ENCODE measurements around the gene DDAH2.

The DDAH2 gene

GRCh38 chr6:31730631-31731086, 1.6 kb upstream of the DDAH2 start:
- DNase-seq: no peak

DNA sequence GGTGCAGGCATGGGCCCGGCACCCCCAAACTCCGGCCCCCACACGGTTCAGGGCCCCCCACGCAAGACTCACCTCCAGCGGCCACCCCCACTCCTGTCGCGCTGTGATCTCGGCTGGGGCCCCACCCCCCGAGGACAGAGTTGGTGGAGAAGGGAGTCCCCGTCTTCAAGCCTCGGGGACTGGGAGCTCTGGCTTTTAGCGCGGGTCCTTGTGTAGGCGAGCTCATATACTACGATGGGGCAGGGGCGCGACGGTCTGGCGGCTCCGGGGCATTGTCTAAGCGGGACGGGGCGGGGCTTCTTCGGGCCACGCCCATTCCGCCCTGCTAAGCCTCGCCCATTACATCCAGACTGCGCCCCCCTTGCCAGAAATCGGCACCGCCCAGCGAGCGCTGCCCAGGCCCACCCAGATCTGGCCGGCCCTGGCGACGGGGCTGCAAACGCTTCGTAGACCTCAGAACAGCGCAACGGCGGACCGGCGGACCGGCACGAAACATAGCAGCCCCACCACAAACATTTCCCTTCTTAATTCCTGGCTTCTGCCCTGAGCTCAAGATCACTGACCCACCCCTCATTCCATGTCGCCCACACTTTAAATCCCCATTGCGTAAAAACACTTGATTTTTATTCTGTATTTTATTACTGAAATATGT, 1.0 kb upstream of the DDAH2 start:
- DNase-seq: peak; percentile 79 to 86

DNA sequence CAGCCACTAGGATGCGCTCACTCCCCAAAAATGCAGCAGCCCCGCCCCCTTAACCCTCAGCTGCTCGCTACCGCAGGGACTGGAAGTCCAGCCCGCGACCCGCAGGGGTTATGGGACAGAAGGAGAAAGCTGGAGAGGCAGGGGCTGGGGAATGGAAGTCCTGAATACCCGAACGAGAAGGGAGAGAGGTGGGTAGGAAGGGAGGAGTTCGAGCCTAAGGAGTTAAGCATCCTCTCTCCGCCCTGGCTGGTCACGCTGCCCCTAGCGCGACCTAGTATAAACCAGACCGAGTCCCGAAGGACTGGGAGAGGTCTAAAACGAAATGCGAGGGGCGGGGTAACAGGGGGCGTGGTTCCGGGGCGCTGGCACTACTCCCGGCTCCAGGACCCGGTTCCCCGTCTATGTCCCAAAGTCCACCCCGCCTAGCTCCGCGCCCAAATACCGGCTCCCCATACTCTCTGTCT, 448 bp upstream of the DDAH2 start:
- peak; percentile 84 to 93 for DNase-seq

- no peak for DNase-seq
Observed at GRCh38 chr6:31727717-31728671, 1.1 kb downstream of the DDAH2 start.

DNA sequence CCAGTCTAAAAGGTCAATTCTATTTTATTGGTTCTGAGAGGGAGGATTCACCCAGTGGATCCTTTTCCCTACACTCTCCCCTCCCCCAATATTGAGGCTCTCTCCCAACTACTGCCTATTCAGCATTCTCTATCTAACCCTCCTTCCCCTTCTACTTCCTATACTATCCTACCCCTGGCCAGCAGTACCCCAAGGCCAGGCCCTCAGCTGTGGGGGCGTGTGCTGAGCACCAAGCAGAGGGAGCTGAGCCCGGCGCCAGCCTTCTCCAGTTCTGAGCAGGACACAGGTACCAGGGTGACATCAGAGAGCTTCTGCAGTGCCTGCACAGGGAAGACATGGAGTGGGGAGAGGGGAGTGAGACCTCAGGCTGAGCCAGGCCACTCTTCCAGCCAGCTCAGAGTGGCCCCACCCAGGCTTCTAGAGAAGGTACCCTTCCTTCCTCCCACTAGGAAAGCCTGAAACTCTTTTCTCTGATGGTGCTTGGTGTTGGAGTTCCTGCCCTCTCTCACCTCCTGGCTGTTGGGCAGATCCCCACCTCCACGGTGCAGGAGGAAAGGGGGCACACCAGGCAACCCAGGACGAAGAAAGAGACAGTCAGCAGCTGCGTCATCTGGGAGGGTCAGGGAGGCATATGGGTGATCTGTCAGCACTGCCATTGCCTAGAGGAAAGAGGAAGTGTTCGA, 1.9 kb downstream of the DDAH2 start:
- DNase-seq: no peak

- no peak for DNase-seq
Observed at GRCh38 chr6:31725502-31726350, 3.4 kb downstream of the DDAH2 start.

GRCh38 chr6:31723980-31724691, 5.0 kb downstream of the DDAH2 start:
- DNase-seq: no peak

DNA sequence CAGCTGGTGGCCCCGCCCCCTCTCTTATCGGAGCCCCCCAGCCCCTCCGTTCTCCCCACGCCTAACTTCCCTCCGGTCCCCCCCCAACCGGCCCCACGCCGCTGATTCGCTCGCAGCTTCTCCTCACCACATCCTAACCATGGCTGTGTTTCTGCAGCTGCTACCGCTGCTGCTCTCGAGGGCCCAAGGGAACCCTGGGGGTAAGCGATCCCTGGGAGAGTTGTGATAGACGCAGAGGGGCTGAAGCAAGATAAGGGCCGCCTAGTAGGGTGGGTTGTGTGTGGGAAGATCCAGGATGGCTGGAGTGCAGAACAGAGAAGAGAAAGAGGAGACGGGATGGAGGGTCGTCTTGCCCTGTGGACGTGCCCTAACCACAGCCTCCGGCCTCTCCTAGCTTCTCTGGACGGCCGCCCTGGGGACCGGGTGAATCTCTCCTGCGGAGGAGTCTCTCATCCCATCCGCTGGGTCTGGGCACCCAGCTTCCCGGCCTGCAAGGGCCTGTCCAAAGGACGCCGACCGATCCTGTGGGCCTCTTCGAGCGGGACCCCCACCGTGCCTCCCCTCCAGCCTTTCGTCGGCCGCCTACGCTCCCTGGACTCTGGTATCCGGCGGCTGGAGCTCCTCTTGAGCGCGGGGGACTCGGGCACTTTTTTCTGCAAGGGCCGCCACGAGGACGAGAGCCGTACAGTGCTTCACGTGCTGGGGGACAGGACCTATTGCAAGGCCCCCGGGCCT, 5.7 kb downstream of the DDAH2 start, which contains the start of gene MPIG6B:
TSS of gene MPIG6B (plus strand) at position 129 of the 735 bp plus-strand sequence. CDS start at position 140, 11 bp downstream.
- DNase-seq: no peak

- no peak for DNase-seq
Observed at GRCh38 chr6:31722173-31722572, 6.9 kb downstream of the DDAH2 start.

- DNase-seq: no peak
Observed at GRCh38 chr6:31721351-31722020, 7.6 kb downstream of the DDAH2 start, which contains the start of gene LY6G6C. TSS of gene LY6G6C (minus strand) at chr6:31721746. CDS start at chr6:31721679, 67 bp downstream.

DNA sequence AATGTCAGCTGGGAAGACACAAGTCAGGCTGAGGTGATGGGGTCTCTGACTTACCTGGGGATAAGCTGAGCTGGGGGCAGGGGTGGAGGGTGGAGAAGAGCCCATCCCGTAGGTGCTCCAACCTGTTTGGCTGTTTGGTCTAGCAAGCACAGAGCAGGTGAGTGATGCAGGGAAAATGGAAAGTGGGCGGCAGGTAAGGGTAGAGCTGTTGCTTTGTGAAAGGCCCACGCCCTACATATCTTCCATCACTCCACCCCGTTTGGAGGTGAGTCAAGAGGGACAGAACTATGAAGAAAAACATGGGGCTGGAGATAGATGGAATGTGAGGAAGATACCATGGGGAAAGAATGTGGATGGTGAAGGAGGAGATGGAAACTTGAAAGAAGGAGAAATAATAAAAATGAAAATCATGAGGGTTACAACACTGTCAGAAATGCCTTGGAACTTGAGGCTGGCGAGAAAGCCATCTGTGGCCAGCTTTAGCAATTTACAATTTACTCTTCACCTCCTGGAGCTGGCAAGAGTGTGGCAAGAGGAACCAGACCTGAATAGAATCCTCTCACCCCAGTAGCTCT, 8.8 kb downstream of the DDAH2 start:
- no peak for DNase-seq

- no peak for DNase-seq
Observed at GRCh38 chr6:31719001-31719400, 10.1 kb downstream of the DDAH2 start.

DNA sequence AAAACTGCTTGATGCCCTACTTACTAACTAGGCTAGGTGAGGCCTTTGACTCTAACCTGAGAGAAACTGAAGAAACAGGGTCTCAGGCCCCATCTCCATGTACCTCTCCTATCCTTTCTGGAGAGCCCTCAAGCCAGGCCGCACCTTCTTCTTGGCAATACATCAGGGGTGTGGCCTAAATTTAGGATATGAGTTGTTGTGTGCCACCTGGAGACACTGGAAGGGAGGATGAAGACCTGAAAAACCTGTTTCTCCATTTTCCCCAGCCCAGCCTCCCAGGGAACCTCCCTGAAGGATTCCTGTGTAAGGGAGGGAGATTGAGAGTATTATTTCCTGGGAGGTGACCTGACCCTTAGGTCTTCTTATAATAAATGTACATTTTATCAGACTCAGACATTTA, 10.8 kb downstream of the DDAH2 start:
- DNase-seq: no peak

DNA sequence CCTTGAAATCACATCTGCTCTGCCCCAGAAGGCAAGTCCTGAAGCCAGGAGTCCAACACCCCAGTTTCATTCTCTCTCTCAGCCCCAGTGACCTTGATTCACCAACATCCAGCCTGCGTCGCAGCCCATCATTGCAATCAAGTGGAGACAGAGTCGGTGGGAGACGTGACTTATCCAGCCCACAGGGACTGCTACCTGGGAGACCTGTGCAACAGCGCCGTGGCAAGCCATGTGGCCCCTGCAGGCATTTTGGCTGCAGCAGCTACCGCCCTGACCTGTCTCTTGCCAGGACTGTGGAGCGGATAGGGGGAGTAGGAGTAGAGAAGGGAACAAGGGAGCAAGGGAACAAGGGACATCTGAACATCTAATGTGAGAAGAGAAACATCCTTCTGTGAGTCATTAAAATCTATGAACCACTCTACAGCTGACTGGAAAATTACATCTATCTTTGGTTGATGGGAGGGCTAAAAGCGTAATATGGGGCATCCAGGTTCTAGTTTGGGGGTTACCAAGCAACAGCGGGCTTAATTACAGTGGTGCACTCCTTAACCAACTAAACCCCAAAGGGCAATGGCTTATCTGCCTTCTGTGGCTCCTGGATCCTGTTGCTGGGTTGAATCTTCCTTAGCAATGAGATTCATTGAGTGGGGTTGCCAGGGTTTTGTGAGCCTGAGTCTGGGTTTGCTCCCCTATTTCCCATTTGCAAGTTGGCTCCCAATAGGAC, 11.4 kb downstream of the DDAH2 start:
- no peak for DNase-seq

DNA sequence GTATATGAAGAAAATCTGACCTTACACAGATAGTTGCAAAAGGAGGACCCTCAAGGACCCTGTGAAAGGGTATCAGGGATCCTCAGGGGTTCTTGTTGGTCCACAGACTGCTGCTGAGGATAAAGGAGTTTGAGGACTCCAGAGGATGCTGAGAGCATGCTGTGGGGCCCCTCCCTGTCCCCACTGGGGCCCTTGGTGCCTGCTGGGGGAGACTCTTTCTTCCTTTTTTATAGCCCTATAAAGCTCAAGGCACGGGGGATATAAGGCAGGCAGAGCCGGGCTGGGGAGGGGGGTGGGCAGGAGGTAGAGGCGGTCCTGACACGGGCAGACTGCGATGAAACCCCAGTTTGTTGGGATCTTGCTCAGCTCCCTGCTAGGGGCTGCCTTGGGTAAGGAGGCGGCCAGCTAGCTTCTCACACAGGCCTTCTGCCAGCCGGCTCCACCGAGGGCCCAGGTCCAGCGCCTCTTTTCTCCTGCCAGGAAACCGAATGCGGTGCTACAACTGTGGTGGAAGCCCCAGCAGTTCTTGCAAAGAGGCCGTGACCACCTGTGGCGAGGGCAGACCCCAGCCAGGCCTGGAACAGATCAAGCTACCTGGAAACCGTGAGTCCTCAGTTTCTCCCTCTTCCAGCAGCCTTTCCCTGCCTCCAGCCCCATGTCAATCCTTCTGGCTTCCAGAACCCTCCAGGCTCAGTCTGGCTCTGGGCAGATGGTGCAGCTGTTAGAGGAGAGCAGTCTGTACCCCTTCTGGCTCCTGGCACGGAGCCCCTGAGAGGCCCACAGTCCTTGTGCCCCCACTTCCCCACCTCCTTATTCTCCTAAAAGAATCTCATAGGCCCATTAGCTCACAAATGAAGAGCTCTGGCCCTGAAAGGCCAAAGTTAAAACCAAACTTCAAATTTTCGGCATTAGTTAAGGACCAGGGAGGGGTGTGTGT, 13.8 kb downstream of the DDAH2 start, which contains the start of gene LY6G6D:
TSS of gene LY6G6D (plus strand) at position 327 of the 937 bp plus-strand sequence. CDS start at position 335, 8 bp downstream.
- no peak for DNase-seq

- no peak for DNase-seq
Observed at GRCh38 chr6:31713991-31714684, 15.0 kb downstream of the DDAH2 start.

DNA sequence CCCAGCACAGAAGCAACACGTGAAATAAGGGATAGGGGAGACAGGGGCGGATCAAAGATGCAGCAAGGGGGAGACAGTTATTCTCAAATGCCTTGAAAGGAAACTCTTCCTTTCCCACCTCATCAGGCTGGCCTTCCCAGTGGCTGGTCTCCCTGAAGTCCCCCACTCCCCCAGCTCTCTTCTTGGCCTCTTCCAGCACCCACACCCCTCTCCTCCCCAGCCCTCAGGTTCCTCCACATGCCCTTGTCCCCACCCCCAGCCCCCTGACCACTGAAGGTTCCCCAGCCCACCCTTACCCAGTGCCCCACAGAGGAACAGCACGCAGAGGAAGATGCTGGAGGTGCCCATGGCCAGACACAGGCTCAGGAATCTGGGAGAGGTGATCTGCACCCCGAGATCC, 15.6 kb downstream of the DDAH2 start:
- no peak for DNase-seq
